Stimulated activated CD8-positive, alpha-beta memory T cell treated with anti-CD3 and anti-CD28 coated beads, Interleukin-7, amount 100 ng/mL, for 24 hours (primary cell): ENCODE results near the gene STMP1.

Source experiments
- DNase-seq: peaks from one replicate; pipeline ENCODE4 v3.0.0-alpha.2; 2020; ENCODE audit warnings: low read depth

STMP1 gene

GRCh38 chr7:135697276-135698049, 35.1 kb downstream of the STMP1 start:
- DNase-seq, result no peak

DNA sequence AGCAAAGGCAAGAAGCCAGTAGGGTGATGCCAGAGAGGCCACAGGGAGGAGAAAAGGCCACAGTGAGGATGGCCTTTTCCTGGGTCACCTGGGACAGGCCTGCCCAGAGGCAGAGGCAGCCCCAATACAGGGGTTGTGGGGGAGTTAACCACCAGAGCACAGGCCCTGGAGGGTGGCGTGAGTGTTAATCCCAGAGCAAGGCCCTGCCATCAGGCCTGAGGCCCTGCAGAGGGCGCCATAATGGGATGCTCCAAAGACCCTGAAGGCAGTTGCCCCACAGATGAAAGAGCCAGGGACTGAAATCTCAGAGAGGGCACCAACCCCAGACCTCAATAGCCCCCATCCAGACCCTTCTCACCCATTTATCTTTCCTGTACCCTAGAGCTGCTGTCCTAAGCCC, 41.8 kb downstream of the STMP1 start:
- DNase-seq, result no peak

- DNase-seq, result no peak
Observed at GRCh38 chr7:135704698-135705097, 42.4 kb downstream of the STMP1 start.

DNA sequence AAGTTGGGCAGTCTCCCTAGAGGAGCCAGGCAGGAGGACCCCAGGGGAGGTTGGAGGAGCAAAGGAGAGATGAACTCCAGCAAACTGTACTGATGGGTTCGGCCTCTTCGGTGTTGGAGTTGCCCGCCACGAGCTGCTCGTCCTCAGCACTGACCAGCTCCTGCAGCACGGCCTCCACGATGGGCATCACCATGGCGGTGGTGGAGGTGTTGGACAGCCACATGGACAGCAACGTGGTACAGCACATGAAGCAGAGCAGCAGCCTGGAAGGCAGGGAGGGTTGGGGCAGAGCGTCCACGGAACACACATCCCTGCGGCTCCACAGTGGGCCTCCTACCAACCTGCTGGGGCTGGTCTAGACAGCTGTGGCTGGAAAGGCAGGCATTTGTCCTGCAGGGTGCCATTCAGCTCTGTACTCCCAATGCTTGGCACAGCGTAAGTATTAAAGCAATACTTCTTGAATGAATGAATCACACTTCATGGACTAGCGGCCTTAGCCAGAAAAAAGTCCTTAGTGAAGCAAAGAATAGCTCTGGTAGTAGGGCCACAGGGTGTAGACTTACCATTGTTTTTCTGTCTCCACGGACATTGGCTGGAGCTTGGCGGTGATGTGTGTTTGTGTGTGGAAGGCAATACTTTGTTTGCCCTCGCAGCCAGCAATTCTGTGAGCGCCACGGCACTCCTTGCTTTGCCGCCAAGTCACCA, 43.9 kb downstream of the STMP1 start:
- no peak for DNase-seq

DNA sequence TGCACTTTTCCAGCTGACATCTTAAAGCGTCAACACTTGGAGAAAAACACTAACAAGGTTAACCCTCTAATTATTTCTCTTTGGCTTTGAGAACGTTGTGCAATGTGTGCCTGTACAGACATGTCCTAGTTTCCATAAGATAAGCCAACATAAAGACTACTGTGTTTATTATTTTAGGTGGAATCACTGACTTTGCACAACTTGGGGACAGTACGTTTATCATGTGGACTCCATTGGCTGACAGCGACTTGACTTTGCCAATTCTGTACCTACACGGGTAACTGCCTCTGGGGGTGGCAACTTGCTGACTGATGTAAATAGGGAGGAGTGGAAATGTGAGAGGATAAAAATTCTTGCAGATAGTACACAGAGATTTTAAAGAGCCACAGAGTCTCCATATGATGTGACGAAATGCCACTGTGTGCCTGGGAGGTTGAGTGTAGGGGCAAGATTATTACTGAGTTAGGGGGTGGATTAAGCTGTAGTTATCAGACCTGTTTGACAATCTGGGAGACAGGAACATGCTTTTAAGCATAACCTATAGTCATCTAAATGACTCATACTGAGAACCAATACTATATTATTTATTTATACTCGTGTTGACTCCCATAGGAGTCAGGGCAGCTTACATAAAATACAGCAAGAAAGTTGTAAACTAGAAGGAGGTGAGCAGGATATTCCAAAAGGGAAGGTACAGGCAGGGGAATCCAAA, 44.7 kb downstream of the STMP1 start:
- DNase-seq, result no peak

GRCh38 chr7:135707570-135707966, 45.3 kb downstream of the STMP1 start:
- DNase-seq, result no peak

GRCh38 chr7:135708041-135708440, 45.7 kb downstream of the STMP1 start:
- no peak for DNase-seq

DNA sequence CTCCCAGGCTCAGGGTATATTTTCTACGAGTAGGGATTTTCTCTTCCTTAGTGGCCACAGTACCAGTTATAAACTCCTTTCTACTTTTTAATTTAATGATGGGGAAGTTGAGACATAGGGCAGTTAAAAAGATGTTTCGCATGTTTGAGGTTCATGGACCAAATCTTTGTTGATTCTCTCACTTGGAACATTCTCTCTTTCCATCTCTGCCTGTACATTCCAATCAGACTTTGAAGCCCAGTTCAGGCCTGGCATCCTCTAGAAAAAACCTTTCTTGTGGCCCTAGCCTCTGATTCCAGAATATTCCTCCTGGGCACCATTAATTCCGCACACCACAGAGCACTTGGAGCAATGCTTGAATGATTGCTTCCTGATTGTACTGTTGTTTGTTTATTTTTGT, 47.2 kb downstream of the STMP1 start:
- DNase-seq, result no peak

GRCh38 chr7:135710417-135711138, 48.3 kb downstream of the STMP1 start:
- no peak for DNase-seq

DNA sequence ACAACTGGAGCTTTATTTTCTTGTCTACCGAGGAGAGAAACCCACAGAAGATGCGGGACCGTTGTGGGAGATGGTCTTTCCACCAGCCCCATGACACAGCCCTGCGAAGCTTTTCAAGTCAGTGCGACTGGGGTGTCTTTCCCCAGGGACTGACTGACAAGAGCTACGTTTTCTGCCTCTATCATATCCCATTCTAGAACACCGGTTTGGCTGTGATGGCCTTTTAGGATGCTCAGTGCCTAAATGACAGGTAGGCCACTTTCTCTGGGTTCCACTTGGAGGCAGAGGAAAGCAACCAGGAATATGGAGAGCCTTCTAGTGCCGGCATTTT, 48.8 kb downstream of the STMP1 start:
- no peak for DNase-seq

DNA sequence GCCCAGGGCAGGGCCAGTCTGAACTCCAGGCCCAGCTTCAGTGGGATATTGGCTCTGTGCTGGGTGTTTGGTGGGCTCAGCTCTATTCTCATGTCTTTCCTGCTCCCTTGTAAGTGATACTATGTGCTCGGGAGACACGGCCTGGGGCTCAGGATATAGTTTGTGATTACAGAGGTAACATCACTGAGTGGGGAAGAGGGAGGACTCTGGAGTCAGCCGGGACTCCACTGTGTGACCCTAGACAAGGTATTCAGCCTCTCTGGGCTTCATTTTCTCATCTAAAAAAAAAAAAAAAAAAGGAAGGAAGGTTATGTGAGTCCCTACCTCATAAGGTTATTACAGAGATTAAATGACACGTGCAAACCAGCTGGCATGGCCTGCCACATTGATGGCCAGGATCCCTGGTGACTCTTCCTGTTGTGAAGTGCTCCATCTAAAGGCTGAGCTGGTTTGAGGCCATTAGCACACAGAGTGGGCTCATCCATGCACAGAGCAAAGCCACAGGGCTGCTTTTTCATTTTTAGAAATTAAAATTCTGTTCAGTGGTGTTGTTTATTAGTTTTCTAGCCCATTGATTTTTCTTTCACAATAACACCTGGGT, 50.0 kb downstream of the STMP1 start:
- DNase-seq, result no peak

DNA sequence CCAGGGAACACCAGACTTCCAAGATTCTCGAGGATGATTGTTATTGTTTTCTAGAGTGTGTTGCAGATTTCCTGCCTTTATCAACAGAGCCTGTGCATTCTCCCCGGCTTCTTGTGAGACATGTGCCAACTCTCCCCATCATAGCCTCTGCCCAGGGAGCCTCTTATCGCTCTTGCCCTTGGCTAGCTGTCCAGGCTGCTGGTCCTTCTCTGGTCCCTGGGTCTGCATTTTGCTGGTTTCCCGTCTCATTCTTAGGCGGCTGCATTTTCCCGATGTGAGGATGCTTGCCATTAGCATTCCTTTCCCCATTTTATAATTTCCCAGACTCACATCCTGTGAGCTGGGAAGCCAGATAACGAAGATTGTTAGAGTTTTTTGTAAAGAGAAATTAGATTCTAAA, 50.5 kb downstream of the STMP1 start:
- no peak for DNase-seq

DNA sequence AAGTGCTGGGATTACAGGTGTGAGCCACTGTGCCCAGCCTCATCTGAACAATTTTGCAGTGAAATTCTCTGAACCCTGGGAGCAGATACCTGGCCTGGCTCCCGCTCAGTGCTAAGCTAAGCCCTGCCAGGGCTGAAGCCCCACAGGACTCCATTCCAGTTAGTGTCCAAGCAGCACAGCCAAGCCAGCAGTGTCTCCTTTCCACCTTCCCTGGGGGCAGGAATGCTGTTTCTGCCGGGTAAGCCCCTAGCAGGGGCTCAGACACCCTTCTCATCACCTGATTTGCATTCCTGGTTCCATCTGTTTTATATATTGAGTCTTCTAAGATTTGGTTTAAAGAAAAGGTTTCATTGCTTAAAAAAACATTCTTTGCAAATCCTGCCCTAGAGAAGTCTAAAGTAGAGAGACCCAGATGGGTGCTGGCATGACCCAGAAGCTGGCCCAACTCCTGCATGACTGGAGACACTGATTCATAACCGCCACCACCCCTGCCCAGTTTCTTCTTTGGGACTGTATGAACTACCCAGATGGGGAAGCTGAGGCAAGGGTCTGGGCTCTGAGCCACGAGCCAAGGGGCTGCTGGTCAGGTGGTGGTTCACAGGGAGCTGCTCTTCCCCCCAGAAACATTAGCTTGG, 51.6 kb downstream of the STMP1 start:
- no peak for DNase-seq

- DNase-seq, result no peak
Observed at GRCh38 chr7:135714534-135715009, 52.3 kb downstream of the STMP1 start.

GRCh38 chr7:135715055-135715522, 52.8 kb downstream of the STMP1 start:
- DNase-seq, result no peak

DNA sequence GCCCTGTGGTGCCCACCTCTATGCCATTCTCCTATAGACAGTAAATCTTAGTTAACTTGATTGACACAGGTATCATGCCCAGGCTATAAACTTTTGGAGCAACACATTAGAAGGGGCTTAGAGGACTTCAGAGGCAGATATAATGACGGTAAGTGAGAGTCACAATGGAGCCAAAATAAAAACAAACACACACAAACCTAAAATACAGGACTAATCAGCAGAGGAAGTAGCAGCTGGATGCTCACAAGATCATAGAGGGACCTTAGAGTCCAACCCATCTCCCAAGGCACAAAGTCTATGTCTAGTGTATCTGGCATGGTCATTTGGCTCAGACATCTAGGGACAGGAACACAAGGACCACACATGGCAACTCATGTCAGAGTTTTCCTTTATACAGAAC, 53.4 kb downstream of the STMP1 start:
- no peak for DNase-seq

DNA sequence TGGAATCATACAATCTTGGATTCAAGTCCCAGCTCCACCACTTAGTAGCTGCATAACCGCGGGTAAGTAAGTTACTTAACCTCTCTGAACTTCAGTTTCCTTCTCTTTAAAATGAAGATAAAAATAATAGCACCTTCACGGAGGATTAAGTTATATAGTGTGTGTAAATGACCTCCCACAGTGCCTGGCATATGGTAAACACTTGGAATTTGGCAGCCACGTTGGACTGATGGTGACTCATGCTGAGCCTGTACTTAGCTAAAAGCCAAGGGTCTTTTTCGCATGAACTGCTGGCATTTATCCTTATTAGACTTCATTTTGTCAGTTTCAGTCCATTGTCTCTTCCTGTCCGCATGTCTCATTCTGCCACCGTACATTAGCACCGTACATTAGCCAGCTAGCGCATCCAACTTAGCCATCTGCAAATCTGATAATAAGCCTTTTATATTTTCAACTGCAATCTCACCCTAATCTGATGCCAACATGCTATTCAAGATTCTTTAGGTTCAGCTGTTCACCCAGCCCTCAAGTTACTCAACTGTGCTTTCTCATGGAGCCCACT, 54.4 kb downstream of the STMP1 start:
- no peak for DNase-seq

- DNase-seq, result no peak
Observed at GRCh38 chr7:135717693-135718092, 55.4 kb downstream of the STMP1 start.

GRCh38 chr7:135718219-135718618, 55.9 kb downstream of the STMP1 start:
- no peak for DNase-seq

DNA sequence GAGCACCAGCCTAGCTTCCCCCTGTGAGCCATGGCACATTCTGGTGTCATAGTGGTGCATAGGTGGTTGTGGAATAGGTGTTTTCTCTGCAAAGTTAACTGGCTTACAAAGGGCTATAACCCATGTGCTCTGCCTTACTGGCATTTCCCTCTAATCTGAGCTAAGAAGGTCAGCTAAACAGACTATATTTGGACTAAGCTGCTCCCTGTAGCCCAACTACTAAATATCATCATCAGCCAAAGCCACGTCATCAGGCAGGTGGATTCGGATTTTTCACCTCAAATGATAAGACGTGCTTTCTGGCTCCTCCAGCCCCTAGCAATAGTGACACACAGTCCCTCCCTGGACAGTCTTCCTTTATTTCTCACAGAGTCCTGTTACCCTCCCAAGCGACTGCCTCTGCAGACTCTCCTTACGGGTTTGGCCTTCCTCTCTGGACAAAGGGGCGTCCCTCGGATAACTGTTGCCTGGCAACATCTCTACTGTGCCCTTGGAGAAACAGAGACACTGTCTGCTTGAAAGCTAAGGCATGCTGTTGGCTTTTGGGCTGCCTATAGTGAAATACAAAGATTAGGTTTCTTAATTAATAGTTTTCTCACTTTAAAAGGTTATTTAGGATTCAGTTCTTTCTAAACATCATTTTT, 56.6 kb downstream of the STMP1 start:
- no peak for DNase-seq

GRCh38 chr7:135719688-135720087, 57.4 kb downstream of the STMP1 start:
- no peak for DNase-seq
